A673 (cell line): ENCODE results near the gene UTF1. TPM values are rescaled to one million over a fixed set of nuclear protein-coding genes. Genes with fewer than 3 reads are reported as not detected.

Experiments used
- BruUV-seq: library from RNA; stranded (reverse); fragments of 400-500 nt; replicated peaks from 2 replicates; lab custom pipeline; 2021; lab: Mats Ljungman, UMichigan
- CTCF ChIA-PET: fragments of 300-600 bp; sonication (Branson Sonifier 250); formaldehyde crosslinking; loops from one replicate; lab custom pipeline; 2022; ENCODE audit warnings: antibody characterized with exemption; lab: Charles Lee
- POLR2A ChIA-PET: fragments of 300-600 bp; sonication (Branson Sonifier 250); formaldehyde crosslinking; loops from one replicate; lab custom pipeline; 2022; ENCODE audit warnings: antibody characterized with exemption; ENCODE audit not compliant: low non-redundant PET; lab: Charles Lee
- DNase-seq: peaks from one replicate; pipeline ENCODE4 v3.0.0-alpha.2; 2015; ENCODE audit warnings: low spot score
- H3K27ac ChIP-seq: fragments of 200-600 bp; sonication (generic); 2 replicates; pipeline ENCODE4 v1.5.1; 2016; ENCODE audit warnings: mixed run types, low read depth, mild to moderate bottlenecking, mixed read lengths, antibody characterized with exemption, low read length; ENCODE audit not compliant: poor library complexity, severe bottlenecking
- H3K27me3 ChIP-seq: fragments of 200-600 bp; sonication (generic); replicated peaks from 2 replicates; pipeline ENCODE4 v1.6.1; 2017; ENCODE audit warnings: mixed run types, low read depth, mild to moderate bottlenecking, mixed read lengths, antibody characterized with exemption, low read length; ENCODE audit not compliant: insufficient read depth, poor library complexity
- H3K36me3 ChIP-seq: fragments of 200-600 bp; sonication (generic); 2 replicates; pipeline ENCODE4 v1.6.1; 2016; ENCODE audit warnings: mixed run types, mild to moderate bottlenecking, mixed read lengths, antibody characterized with exemption, low read length; ENCODE audit not compliant: insufficient read depth, poor library complexity, severe bottlenecking
- H3K4me1 ChIP-seq: fragments of 200-600 bp; sonication (generic); 2 replicates; pipeline ENCODE4 v1.6.1; 2017; ENCODE audit warnings: mixed run types, mild to moderate bottlenecking, mixed read lengths, antibody characterized with exemption, low read length; ENCODE audit not compliant: insufficient read depth, poor library complexity, severe bottlenecking
- H3K4me3 ChIP-seq: fragments of 200-600 bp; sonication (generic); 2 replicates; pipeline ENCODE4 v1.5.1; 2016; ENCODE audit warnings: low read depth, mixed run types, mild to moderate bottlenecking, mixed read lengths, low read length; ENCODE audit not compliant: poor library complexity, severe bottlenecking
- H3K9me3 ChIP-seq: fragments of 200-600 bp; sonication (generic); 2 replicates; pipeline ENCODE4 v1.6.1; 2016; ENCODE audit warnings: mixed run types, low read depth, mild to moderate bottlenecking, mixed read lengths, antibody characterized with exemption, low read length; ENCODE audit not compliant: poor library complexity, severe bottlenecking
- EZH2 ChIP-seq: fragments of 200-600 bp; sonication (generic); IDR thresholded peaks from 2 replicates; pipeline ENCODE4 v1.6.1; 2017; ENCODE audit warnings: borderline replicate concordance, low read depth, mild to moderate bottlenecking, mixed read lengths, antibody characterized with exemption, low read length; ENCODE audit not compliant: poor library complexity, severe bottlenecking
- intact Hi-C: fragments of 100-400 bp; cut with micrococcal nuclease; formaldehyde crosslinking; loops from one replicate; pipeline ENCODE4 v1.10.0; 2022; ENCODE audit not compliant: unreplicated experiment
- total RNA-seq: library from RNA; stranded (reverse); gene quantifications from 2 replicates; pipeline ENCODE4 v1.2.3, GENCODE V29; 2021
- TF ChIP-seq, protein P1 (sequence below): fragments of 300-800, 200-600 bp; sonication (generic); conservative IDR thresholded peaks from 2 replicates; pipeline ENCODE4 v1.5.1; 2017; ENCODE audit warnings: low read depth, mild to moderate bottlenecking, antibody characterized with exemption, low read length, moderate library complexity, mixed read lengths

Gene UTF1
- total RNA-seq, 1 experiment from 2014 or later, result not detected

DNA sequence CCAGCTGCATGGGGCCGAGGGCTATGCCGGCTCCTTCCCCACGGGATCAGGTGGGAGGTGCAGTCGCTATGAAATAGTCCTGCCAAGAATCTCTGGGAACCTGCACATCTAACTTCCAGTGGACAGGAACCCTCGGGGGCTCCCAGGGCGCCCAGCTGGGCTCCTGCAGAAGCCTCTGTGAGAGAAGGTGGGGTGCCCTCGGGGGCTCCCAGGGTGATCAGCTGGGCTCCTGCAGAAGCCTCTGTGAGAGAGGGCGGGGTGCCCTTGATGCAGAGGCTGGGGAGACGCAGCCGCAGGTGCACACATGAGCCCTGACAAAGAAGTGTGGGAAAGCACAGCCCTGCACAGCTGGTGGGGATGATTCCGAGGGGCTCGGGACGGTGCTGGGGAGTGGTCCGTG lies 13.6 kb downstream of the UTF1 start:
- BruUV-seq, result no TSS peak
- TF ChIP-seq, protein P1, sequence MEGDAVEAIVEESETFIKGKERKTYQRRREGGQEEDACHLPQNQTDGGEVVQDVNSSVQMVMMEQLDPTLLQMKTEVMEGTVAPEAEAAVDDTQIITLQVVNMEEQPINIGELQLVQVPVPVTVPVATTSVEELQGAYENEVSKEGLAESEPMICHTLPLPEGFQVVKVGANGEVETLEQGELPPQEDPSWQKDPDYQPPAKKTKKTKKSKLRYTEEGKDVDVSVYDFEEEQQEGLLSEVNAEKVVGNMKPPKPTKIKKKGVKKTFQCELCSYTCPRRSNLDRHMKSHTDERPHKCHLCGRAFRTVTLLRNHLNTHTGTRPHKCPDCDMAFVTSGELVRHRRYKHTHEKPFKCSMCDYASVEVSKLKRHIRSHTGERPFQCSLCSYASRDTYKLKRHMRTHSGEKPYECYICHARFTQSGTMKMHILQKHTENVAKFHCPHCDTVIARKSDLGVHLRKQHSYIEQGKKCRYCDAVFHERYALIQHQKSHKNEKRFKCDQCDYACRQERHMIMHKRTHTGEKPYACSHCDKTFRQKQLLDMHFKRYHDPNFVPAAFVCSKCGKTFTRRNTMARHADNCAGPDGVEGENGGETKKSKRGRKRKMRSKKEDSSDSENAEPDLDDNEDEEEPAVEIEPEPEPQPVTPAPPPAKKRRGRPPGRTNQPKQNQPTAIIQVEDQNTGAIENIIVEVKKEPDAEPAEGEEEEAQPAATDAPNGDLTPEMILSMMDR, result no peak
- TF ChIP-seq EZH2, result no peak
- no peak for DNase-seq
- H3K4me1 ChIP-seq, result no peaks in the 10 kb centered on the region
- peaks cover 30% of the 10 kb centered on the region for H3K27me3 ChIP-seq
- no peak overlapping the region for H3K27ac ChIP-seq
- CTCF ChIA-PET, result no interaction called here
- intact Hi-C loops, result no loop called here
- H3K36me3 ChIP-seq, result no peaks in the 10 kb centered on the region
- POLR2A ChIA-PET, result no interaction called here
- no peaks in the 10 kb centered on the region for H3K9me3 ChIP-seq
- no peak overlapping the region for H3K4me3 ChIP-seq

DNA sequence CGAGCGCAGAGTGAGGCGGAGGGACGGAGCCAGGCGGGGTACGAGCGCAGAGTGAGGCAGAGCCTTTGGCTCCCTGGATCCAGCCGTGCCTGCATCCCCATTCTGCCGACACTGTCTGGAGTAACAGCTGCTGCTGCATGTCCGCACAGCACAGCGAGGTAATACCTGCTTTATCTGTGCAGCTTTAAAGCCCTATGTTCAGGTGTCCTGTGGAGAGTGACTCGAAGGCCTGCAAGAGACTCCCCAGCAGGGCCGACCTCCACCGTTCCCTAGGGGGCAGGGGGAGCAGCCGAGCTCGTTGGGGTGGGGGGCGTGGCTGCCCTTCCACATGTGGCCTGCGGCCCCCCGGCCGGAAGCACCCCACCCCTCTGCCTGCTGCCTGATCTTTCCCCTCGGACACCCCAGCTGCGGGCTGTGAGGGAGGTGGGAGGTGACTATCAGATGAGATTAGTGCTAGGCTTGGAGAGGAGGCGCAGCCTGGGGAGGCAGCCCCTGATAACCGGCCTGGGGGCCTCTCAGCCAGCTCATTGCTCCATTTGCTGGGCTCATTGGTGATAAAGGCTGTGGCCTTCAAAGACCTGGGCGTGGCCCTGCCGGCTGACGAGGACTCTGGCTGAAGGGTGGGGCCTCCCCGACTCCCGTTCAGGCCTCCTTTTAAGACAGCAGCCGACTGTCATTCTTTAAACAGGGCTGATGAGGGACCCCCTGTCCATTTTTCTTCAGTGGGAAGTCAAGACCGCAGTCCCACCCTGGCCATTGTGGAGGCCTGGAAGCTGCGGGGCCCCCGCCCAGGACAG lies 15.6 kb downstream of the UTF1 start:
- DNase-seq, result no peak
- Histone ChIP-seq H3K27me3 (peaks cover 19% of the 10 kb centered on the region), H3K4me3 (no peak overlapping the region), H3K9me3 (no peaks in the 10 kb centered on the region), H3K27ac (no peak overlapping the region), H3K4me1 (no peaks in the 10 kb centered on the region), H3K36me3 (no peaks in the 10 kb centered on the region)
- ChIA-PET CTCF (no interaction called here), POLR2A (interaction anchor here (0.7 kb wide), 1 partner anchor 516 kb away, joined by 3 read pairs; no protein-coding TSS in a partner anchor)
- BruUV-seq, result no TSS peak
- TF ChIP-seq, protein P1, result no peak
- TF ChIP-seq EZH2, result no peak
- intact Hi-C loops, result no loop called here

DNA sequence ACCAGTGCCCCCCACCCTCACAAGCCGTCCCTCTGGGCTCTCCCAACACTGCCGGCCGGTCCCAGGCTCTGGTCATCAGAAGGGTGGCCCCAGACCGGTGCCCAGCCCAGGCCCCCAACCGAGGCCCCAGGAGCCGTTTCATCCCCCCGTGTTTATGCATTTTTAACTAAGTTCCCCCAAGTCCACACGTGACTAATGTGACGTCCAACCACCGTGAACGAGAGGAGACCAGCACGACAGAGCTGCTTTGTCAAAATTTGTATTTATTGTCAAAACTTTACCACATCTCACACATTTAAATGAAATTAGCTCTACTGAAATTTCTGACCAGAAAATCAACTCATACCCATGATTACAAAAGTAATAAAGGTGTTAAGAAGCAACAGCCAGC lies 16.2 kb downstream of the UTF1 start:
- H3K9me3 ChIP-seq, result no peaks in the 10 kb centered on the region
- no peak for TF ChIP-seq EZH2
- TF ChIP-seq, protein P1, result no peak
- H3K4me3 ChIP-seq, result no peak overlapping the region
- no peak overlapping the region for H3K27ac ChIP-seq
- ChIA-PET POLR2A (no interaction called here), CTCF (no interaction called here)
- no TSS peak for BruUV-seq
- H3K36me3 ChIP-seq, result no peaks in the 10 kb centered on the region
- DNase-seq, result no peak
- intact Hi-C loops, result no loop called here
- H3K4me1 ChIP-seq, result no peaks in the 10 kb centered on the region
- peaks cover 13% of the 10 kb centered on the region for H3K27me3 ChIP-seq
